ENCODE measurements around the gene ADAMTS2.

Gene ADAMTS2

DNA sequence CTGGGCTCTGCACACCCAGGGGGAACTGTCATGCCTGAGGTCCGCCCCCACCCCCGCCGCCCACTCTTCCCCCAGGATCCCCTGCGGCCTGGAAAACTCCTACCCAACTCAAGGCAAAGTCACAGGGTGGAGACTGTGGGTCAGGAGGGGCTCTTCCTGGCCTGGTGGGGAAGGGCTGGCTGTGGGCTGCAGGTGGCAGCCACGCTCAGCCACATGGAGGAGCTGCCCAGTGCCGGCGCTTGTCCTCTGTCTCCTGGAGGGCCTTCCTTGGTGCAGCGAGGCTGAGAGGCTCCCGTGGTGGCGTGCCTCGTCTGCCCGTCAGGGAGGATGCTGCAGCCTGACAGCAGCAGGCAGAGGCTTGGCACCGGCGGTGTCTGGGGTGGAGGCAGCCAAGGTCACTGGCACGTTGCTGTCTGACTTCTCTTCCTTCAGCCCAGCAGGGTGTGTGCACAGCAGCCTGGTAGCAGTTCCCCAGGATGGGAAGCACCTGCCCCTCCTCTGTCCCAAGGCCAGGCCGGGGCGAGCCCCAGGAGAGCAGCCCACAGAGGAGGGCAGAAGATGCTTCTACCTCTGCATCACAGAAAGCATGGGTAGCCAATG lies 78.1 kb downstream of the ADAMTS2 start:
- H3K9ac ChIP-seq (ENCODE audit: low read depth, low read length), result no peak overlapping the region
- peaks cover 8% of the 10 kb centered on the region; the same call in 1 of the 2 replicates for H3K4me1 ChIP-seq (ENCODE audit: insufficient read depth, low read length)
- no peaks in the 10 kb centered on the region for H3K9me3 ChIP-seq (ENCODE audit: control insufficient read depth, insufficient read depth, low read length)
- H3K36me3 ChIP-seq (ENCODE audit: insufficient read depth, low read length), result no peaks in the 10 kb centered on the region

DNA sequence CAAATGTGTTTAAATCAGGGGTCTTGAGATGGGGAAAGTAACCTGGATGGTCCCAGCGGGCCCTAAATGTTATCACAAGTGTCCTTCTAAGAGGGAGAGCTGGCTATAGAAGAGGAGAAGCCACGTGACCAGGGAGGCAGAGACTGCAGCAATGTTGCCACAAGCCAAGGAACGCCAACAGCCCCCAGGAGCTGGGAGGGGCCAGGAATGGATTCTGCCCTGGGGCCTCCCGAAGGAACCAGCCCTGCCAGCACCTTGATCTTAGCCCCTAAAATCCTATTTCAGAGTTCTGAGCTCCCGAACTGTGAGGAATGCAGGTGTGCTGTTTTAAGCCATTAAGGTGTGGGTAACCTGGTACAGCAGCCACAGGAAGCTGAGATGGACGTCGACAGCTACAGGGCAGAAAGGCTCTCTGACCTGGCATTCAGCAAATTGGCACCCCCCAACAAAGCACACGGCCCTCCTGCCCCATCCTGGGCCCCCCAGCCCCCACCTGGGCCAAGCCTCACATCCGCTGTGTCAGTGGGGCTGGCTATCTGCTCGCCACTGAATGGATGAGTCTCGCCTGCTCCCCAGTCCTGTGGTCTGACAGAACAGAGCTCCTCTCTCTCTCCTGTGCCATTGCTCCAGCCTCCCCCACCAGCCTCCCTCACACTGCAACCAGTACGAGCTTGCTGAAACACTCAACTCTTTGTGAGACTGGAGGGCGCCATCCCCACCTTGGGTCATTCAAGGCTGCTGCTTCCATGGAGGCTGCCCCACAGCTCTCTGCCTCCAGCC lies 78.8 kb downstream of the ADAMTS2 start:
- H3K4me1 ChIP-seq (ENCODE audit: insufficient read depth, low read length), result peaks cover 8% of the 10 kb centered on the region
- H3K9me3 ChIP-seq (ENCODE audit: control insufficient read depth, insufficient read depth, low read length), result no peaks in the 10 kb centered on the region
- H3K36me3 ChIP-seq (ENCODE audit: insufficient read depth, low read length), result no peaks in the 10 kb centered on the region
- H3K9ac ChIP-seq (ENCODE audit: low read depth, low read length), result no peak overlapping the region

DNA sequence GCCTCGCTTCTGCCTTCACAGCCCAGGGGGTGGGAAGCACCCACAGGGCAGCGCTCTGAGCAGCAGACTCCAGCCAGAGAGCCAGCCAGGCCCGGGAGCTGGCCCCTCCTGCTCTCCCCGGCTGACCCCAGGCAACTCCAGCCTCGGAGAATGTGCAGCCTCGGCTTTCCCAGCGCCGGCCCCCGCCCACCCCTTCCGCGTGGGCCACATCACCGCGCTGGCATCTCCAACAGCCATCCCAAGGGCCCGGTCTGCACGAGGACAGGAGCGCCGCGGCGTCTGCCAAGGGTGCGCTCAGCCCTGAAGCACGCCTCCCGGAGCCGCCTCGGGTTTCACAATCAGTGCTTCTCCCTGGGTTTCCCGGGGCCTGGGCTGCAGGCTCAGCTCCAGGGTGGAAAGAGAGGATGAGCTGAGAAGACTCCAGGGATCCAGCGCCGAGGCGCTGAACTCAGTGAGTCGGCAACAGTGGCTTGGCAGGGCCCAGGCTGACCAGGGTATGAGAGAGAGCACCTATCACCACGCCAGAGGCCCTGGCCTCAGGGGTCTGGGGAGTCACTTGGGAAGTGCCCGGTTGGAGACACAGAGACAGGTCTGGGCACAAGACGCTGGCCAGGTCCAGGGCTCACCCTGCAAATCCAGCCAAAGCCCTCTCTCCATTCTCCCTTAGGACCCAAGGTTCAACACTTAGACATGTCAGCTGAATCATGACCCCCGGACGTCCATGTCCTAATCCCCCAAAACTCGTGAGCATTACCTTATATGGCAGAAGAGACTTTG lies 79.6 kb downstream of the ADAMTS2 start:
- H3K4me1 ChIP-seq (ENCODE audit: insufficient read depth, low read length), result peaks cover 8% of the 10 kb centered on the region
- no peak overlapping the region for H3K9ac ChIP-seq (ENCODE audit: low read depth, low read length)
- no peaks in the 10 kb centered on the region for H3K36me3 ChIP-seq (ENCODE audit: insufficient read depth, low read length)
- H3K9me3 ChIP-seq (ENCODE audit: control insufficient read depth, insufficient read depth, low read length), result no peaks in the 10 kb centered on the region

DNA sequence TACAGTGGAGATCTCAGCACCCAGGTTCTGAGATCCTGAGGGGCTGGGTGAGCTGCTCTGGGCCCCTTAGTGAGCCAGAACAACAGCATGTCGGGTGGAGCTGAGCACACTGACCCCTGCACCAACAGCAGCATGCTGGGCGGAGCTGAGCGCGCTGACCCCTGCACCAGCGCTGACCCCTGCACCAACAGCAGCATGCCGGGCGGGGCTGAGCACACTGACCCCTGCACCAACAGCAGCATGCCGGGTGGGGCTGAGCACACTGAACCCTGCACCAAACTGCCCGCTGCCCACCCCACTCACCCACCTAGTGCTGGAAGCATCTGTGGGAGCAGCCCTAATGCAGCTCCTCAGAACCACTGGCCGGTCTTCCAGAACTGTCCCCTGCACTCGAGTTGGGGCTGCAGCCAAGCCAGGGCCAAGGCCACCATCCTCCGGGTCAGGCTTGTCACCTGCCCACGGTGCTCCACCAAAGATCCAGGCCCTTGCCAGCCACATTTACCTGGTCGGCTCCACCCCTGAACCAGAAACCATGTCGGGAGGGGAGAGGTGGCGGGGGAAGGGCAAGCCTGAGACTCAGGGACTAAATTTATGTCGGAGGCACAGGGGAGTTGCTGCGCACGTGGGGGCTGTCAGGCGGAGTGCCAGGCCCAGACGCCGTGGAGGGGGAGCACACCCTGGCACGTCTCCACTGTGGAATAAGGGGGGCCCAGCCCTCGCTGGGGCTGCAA lies 80.3 kb downstream of the ADAMTS2 start:
- Histone ChIP-seq H3K9me3 (ENCODE audit: control insufficient read depth, insufficient read depth, low read length) (no peaks in the 10 kb centered on the region), H3K9ac (ENCODE audit: low read depth, low read length) (no peak overlapping the region), H3K4me1 (ENCODE audit: insufficient read depth, low read length) (peaks cover 8% of the 10 kb centered on the region), H3K36me3 (ENCODE audit: insufficient read depth, low read length) (no peaks in the 10 kb centered on the region)

DNA sequence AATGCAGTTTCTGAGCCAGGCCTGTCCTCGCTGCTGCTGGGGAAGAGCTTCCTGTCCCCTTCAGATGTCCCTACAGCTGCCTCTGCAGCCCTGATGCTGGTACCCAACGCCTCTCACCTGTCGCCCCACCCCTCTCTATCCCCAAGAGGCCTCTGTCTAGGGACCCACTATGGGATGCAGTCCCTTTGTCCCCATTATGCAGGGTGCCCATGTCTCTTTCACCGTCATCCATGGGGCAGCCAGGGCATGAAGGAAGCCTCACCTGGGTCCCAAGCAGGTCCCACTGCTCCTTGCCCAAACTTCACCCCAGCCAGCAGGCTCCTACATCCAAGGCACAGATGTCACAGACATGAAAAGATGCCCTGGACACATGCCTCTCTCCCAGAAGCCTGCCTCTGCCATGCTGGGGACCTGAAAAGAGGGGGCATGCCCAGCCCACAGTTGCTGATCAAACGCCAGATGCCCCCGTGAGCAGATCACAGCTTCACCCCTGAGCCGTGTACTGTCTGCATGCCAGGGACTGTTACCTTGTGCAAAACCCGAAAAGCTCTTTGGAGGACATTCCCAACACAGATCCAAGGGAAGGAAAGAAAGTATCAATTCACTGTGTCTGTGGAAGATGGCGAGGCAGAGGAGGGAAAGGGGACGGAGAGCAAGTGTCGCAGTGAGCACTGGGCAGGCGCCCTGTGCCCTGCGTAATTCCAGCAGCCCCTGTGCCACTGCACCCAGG lies 81.0 kb downstream of the ADAMTS2 start:
- Histone ChIP-seq H3K9ac (ENCODE audit: low read depth, low read length) (no peak overlapping the region), H3K36me3 (ENCODE audit: insufficient read depth, low read length) (no peaks in the 10 kb centered on the region), H3K4me1 (ENCODE audit: insufficient read depth, low read length) (peaks cover 8% of the 10 kb centered on the region), H3K9me3 (ENCODE audit: control insufficient read depth, insufficient read depth, low read length) (no peaks in the 10 kb centered on the region)

DNA sequence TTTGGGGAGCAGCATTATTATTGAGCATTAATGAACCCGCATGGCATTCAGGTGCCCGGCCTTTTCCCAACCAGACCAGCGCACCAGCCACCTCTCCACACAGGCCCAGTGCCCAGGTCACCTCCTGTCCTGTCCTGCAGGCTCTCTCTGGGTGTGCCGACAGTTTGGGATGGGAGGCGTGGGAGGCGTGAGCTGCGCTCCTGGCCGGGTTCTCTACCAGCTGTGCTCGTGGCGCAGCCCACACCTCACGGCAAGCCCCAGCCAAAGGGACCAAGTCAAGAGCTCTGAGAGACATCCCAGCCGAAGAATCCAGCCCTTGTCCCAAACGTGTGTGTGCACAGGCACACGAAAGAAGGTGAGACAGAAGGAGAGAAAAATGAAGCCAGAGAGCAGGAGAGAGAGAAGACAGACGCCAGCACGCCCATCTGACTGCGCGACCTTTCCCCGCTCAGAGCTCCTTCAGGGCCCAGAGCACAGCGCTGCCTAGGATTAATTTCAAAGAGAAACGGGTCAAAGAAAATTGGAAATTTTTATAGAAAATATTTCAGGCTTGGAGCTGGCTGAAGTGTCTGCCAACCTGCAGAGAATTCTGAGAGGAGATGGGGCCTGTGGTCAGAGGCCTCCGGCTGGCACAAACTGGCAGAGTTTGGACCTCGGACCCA lies 81.7 kb downstream of the ADAMTS2 start:
- Histone ChIP-seq H3K4me1 (ENCODE audit: insufficient read depth, low read length) (peaks cover 8% of the 10 kb centered on the region), H3K9ac (ENCODE audit: low read depth, low read length) (no peak overlapping the region), H3K9me3 (ENCODE audit: control insufficient read depth, insufficient read depth, low read length) (no peaks in the 10 kb centered on the region), H3K36me3 (ENCODE audit: insufficient read depth, low read length) (no peaks in the 10 kb centered on the region)

DNA sequence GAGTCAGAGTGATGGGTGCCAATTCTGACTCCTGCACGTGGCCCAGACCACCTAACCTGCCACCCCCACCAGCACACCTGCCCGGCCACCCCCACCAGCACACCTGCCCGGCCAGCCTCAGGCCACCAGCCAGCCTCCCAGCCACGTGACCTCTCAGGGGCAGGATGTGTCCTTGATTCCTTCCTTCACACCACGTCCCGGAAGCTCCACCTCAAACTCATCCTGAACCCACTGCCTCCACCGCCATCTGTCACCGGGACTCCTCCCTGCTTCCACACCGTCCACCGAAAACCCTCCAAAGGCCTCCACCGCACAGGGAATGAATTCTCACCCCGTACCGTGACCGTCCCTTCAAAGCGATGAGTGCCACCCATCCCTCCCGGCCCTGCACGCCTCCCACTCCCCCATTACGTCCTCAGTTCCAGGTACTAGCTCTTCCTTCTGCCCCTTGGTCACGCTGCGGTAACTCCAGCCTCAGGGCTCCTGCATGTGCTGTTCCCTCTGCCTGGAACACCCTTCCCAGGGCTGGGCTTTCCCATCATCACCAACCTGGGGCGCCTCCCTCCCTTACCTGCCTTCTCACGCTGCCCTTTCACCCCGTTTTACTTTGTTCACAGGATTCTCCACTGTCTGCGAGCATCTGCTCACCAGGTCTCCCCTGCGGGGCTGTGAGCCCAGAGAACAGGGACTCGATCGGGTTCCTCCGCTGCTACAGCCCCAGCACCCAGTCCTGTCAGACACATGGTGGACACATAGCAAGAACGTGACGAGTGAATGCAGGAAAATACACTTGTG lies 82.9 kb downstream of the ADAMTS2 start:
- peaks cover 8% of the 10 kb centered on the region for H3K4me1 ChIP-seq (ENCODE audit: insufficient read depth, low read length)
- H3K9ac ChIP-seq (ENCODE audit: low read depth, low read length), result no peak overlapping the region
- no peaks in the 10 kb centered on the region for H3K9me3 ChIP-seq (ENCODE audit: control insufficient read depth, insufficient read depth, low read length)
- H3K36me3 ChIP-seq (ENCODE audit: insufficient read depth, low read length), result no peaks in the 10 kb centered on the region

DNA sequence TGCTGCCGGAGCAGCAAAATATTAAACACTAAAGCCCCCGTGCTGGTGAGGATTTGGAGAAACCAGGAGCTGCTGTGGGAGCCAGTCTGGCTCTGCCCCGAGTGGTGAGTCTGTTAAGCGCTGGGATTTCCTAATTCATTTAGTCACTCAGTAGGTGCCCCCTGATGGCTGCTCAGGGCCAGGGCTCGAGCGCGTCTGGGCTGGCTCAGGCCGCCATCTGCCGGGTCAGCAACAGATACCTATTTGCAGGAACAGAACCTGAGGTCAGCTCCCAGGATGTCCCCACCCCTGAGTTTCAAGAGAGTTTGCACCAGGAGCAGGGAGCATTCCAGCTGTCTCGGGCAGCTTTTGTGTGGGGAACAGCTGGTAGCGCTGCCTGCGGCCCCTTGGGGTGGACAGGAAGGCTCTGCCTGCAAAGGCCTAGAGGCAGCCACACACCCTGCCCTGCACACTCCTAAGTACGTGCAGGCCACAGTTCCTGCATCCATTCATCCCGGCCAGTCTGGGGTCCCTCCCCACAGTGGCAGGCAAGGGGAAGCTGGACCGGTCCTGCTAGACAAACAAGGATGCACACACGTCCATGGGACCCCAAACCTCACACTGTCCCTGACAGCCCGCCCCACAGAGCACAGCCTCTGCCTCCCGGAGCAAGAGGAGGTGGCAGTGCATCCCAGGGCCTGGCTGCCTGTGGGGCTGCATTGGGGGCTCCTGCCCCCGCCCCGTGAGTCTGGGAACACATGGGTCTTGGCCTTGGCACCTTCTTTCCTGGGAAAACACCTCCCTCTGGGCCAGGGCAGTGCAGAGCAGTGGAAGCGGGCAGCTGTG lies 83.7 kb downstream of the ADAMTS2 start:
- Histone ChIP-seq H3K4me1 (ENCODE audit: insufficient read depth, low read length) (peaks cover 8% of the 10 kb centered on the region), H3K9ac (ENCODE audit: low read depth, low read length) (no peak overlapping the region), H3K36me3 (ENCODE audit: insufficient read depth, low read length) (no peaks in the 10 kb centered on the region), H3K9me3 (ENCODE audit: control insufficient read depth, insufficient read depth, low read length) (no peaks in the 10 kb centered on the region)

DNA sequence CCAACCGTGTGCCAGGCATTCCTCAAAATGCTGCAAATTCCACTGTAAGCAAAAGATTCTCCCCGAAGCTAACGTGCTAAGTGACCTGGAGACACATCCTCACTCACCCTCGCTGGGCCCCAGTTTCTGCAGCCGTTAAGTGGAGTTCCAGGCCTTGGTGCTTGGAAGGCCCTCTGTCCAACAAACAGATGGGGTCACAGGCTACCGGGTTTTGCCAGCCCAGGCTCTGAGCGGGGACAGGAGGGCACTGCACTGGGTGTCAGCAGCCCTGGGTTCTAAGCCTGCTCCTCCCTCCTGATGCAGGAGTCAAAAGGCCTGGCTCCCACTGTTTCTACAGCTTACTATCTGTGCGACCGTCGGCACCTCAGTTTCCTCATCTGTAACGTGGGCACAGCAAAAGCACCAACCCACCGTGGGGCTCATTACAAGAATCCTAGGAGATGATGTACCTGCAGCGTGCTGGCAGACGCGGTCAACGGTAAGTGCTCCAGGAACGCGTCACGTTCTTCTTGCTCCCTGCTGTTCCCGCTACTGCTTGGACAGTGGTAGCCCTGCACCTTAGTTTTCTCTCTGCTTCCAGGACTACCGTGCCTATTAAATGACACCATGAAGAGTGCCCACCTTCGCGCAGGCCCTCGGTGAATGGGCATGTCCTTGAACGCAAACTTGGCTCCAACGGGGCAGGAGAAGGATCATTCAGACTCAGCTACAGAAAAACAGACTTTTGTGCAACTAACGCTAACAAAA lies 84.8 kb downstream of the ADAMTS2 start:
- no peaks in the 10 kb centered on the region for H3K9me3 ChIP-seq (ENCODE audit: control insufficient read depth, insufficient read depth, low read length)
- no peaks in the 10 kb centered on the region; the same call in 1 of the 2 replicates for H3K4me1 ChIP-seq (ENCODE audit: insufficient read depth, low read length)
- H3K36me3 ChIP-seq (ENCODE audit: insufficient read depth, low read length), result no peaks in the 10 kb centered on the region
- no peak overlapping the region for H3K9ac ChIP-seq (ENCODE audit: low read depth, low read length)

DNA sequence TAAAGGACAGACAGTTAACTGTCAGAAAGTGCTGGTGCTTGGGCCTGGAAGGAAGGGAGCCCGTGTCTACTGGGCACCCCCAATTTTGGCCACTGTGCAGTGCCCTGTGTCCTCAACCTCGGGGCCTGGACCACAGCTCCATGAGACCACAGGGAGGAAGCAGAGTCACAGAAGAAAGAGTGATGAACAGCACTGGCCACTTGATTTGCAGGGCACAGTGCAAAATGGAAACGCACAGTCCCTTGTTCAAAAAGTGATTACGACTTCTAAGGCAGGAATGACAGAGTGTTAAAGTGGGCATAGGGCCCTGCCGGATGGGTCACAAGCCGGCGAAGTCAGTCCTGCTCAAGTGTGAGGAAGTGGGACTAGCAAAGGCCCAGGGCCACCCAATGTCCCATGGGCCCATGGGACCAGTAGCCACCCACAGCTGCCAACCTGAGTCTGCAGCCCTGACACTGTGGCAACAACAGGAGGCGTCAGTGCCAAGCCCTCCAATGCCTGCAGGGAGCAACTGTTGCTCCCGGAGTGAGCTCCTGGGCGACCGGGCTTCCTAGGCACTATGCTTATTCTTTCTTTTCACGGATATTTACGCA lies 85.4 kb downstream of the ADAMTS2 start:
- no peaks in the 10 kb centered on the region for H3K9me3 ChIP-seq (ENCODE audit: control insufficient read depth, insufficient read depth, low read length)
- no peaks in the 10 kb centered on the region; the same call in 1 of the 2 replicates for H3K4me1 ChIP-seq (ENCODE audit: insufficient read depth, low read length)
- H3K9ac ChIP-seq (ENCODE audit: low read depth, low read length), result no peak overlapping the region
- H3K36me3 ChIP-seq (ENCODE audit: insufficient read depth, low read length), result no peaks in the 10 kb centered on the region

DNA sequence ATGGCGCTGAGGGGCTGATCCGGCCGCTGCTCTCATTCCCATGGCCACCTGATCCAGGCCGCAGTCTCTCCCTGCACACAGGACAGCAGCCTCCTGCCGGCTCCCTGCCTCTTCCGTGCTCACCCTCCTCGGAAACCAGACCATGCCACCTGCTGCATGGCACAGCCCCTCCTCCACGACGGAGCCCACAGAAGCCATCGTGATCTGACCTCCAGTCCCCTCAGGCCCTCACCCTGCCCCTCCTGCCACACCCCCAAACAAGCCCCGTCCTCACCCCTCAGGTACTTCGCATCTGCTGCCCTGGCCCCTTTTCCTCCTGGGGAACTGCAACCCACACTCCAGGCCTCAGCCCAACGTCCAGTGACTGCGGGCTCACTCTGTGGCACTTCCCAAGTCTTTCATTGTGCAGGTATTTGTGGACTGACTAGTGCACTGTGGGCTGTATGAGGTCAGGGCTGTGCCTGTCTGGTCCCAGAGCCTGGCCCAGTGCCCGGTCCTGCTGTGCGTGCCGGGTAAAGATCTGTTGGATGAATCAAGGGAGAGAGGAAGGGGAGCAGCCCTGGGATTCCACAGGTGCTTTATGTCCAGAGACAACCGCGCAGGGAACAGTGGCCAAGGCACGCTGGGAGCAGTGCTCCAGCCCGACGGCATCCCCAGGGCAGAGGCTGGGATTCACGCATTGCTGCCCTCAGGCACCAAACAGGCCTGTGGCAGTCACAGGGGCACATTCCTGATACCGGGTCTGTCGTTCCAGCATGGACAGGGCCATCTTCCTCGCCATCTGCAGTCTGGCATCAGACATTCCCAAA lies 86.1 kb downstream of the ADAMTS2 start:
- Histone ChIP-seq H3K9ac (ENCODE audit: low read depth, low read length) (no peak overlapping the region), H3K36me3 (ENCODE audit: insufficient read depth, low read length) (no peaks in the 10 kb centered on the region), H3K4me1 (ENCODE audit: insufficient read depth, low read length) (no peaks in the 10 kb centered on the region; the same call in 1 of the 2 replicates), H3K9me3 (ENCODE audit: control insufficient read depth, insufficient read depth, low read length) (no peaks in the 10 kb centered on the region)

Measured in ES-I3 (cell line).